NCI-H748 (cell line): ENCODE results near the gene AGXT.

Experiments
- DNase-seq: peaks from one replicate; lab custom pipeline; 2025; ENCODE audit not compliant: unreplicated experiment; lab: John Stamatoyannopoulos, UW

The AGXT gene

DNA sequence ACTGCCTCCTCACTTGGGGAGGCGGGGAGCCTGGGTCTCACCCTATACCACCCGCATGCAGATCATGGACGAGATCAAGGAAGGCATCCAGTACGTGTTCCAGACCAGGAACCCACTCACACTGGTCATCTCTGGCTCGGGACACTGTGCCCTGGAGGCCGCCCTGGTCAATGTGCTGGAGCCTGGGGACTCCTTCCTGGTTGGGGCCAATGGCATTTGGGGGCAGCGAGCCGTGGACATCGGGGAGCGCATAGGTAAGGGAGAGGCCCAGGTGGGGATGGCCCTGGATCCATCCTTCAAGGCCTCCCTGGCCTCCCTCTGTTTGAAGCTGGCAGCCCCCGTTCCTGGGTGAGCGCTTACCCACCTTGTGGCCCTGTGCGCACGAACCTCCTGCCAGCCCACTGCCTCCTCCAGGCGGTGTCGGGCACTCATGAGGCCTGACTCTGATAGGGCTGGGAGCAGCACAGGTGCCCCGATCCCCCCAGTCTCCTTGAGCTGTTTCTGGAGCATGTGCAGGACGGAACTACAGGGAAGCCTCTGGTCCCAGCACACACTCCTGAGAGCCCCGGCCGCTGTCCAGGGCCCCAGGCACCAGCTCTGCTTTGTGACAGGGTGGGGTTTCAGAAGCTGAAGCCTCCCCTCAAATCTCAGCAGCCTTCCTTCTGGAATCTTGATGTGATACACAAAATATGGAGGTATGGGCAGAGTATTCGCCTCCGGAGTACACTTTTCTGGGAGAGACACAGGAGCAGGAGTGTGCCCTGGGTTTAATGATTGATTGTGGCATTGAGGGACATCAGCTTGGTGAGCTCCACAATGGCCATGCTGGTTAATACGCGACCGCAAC, 708 bp downstream of the AGXT start:
- no peak for DNase-seq

GRCh38 chr2:240869956-240870875, 1.6 kb downstream of the AGXT start:
- DNase-seq = no peak

DNA sequence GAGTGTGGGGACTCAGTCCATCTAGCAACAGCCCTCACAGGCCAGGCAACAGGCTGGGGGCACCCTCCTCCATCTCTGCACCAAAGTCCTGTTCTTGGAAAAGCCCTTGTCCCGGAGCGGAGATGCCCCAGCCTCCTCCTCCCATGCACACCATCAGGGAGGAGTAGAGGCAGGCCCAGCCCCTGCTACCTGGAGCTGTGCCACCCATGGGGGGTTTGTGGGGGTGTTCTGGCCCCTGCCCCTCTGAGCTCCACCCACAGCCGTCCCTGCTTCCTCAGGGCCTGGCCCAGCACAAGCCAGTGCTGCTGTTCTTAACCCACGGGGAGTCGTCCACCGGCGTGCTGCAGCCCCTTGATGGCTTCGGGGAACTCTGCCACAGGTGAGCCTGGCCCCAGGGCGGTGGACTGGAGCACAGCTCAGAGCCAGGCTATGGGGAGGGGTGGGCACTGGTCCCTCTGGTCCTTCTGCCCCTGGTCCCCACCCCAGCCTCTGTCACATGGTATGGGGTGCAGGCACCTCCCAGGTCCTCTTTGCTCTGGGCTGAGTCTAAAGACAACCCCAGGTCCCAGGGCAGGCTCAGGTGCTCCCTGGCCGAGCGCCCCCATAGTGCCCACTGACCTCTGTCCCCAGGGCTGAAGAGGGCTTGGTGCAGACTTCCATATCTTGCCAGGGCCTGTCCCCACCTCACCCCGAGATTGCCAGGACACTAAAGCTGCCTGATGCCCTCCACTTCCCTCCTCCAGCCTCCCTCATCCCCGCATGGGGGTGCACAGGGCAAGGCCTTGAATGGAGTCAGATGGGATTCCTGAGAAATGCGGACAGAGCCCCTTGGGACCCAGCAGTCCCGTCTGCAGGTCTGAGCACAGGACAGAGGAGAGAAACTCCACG, 2.7 kb downstream of the AGXT start:
- no peak for DNase-seq

- DNase-seq = no peak
These were observed 3.9 kb downstream of the AGXT start for GRCh38 chr2:240872317-240873097.

GRCh38 chr2:240873098-240873788, 4.6 kb downstream of the AGXT start:
- DNase-seq = no peak

DNA sequence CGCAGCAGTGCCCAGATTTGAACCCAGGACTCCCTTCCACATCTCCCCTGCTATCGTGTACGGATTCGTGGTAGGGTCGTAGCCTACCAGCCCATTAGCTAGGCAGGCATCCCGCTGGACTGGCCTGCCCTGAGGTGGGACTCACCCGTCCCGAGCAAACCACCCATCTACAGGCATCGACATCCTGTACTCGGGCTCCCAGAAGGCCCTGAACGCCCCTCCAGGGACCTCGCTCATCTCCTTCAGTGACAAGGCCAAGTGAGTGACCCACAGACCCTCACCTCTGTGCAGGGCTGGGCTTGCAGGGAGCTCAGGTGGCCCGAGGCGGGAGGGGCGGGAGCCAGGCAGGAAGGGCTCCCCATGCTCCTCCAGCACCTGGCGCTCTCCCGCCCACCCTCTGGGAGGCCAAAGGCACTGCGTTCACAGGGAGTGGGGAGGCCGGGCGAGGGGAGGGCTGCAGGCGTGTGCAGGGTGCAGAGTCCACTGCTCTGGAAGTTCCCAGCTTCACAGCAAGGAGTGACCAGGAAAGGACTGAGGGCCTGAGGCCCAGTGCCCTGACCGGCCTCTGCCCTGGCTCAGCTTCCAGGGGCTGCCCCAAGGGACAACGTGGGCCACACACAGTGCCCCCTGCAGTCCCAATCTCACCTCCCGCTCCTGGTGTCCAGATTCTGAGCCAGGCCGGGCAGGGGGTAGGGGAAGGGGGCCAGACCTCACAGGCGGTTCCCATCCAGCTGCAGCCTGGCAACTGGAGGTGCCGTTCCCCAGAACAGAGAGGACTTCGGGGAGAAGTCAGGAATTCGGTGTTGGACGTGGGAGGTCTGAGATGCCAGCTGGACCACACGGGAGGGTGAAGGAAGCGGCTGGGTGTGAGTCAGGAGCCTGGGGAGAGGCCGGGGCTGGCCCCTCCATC, 5.4 kb downstream of the AGXT start:
- DNase-seq = peak; percentile 19

GRCh38 chr2:240874715-240875227, 6.1 kb downstream of the AGXT start:
- DNase-seq = no peak

- no peak for DNase-seq
These were observed 6.8 kb downstream of the AGXT start for GRCh38 chr2:240875228-240876034.

DNA sequence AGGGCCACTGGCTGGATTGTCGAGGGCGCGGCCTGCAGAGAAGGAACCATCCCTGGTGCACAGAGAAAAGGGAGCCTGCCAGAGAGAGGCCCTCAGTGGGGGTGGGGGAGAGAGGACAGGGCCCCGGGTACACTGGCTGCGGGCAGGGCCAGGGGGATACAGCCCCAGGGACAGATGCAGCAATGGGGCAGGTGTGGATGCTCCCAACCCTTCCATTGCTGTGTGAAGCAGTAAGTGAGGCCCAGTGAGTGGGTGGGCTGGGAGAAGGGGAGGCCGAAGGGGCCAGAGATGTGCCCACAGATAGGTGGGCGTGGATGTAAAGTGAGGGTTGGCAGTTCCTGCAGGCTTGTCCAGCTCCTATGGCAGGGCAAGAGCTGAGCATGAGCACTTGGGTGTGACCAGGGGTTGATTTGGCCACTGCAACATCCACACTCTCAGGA, 7.4 kb downstream of the AGXT start:
- no peak for DNase-seq

GRCh38 chr2:240876475-240877251, 8.0 kb downstream of the AGXT start:
- no peak for DNase-seq

- DNase-seq = no peak
These were observed 9.1 kb downstream of the AGXT start for GRCh38 chr2:240877460-240878340.

- DNase-seq = no peak
These were observed 9.8 kb downstream of the AGXT start for GRCh38 chr2:240878341-240878936.

DNA sequence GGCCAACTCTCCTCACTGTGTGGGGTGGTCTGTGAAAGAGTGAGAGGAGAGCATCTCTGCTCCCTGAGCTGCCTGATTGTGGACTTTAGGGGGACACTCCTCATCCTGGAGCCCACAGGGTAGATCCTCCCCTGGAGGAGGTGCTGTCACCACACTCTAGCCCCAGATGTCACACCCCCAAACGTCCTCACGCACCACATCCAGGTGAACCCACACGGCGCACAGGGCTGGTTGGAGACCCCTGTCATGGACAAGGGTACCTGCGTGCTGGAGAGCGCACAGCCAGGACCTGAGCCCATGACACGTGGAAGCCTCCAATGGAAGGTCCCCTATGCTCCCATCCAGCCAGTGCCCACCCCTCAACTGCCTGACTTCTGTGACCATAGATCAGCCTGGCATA, 10.5 kb downstream of the AGXT start:
- DNase-seq = no peak

- DNase-seq = peak; percentile 94
These were observed 13.3 kb downstream of the AGXT start for GRCh38 chr2:240881913-240882312.

GRCh38 chr2:240884221-240884620, 15.6 kb downstream of the AGXT start:
- no peak for DNase-seq
